PFSK-1 (cell line): ENCODE measurements around the gene GLP1R.

Experiments
- FOXP2 ChIP-seq: optimal IDR thresholded peaks from 2 replicates; pipeline ENCODE3; 2011; ENCODE audit warnings: borderline replicate concordance, control low read depth, inconsistent platforms; ENCODE audit not compliant: insufficient read depth; ENCODE audit errors: extremely low read length, extremely low read depth
- POLR2AphosphoS5 ChIP-seq: IDR thresholded peaks from 2 replicates; pipeline ENCODE4 v1.6.1; 2012; ENCODE audit warnings: low read depth, mild to moderate bottlenecking, control low read depth, low read length, moderate library complexity
- REST ChIP-seq, 2 experiments: IDR thresholded peaks; 2 replicates each; pipeline versions ENCODE4 v1.6.1 to v1.8.0; 2011 to 2012; ENCODE audit warnings: low read depth in 2 of 2, low read length in 2 of 2, control low read depth in 1 of 2, inconsistent platforms in 1 of 2, mild to moderate bottlenecking in 1 of 2, moderate library complexity in 1 of 2; ENCODE audit not compliant: insufficient read depth in 1 of 2
- SIN3A ChIP-seq: IDR thresholded peaks from 2 replicates; pipeline ENCODE4 v1.6.1; 2012; ENCODE audit warnings: mild to moderate bottlenecking, low read length, moderate library complexity, borderline replicate concordance; ENCODE audit not compliant: insufficient read depth
- TAF1 ChIP-seq: IDR thresholded peaks from 2 replicates; pipeline ENCODE4 v1.6.1; 2012; ENCODE audit warnings: low read length, control low read depth, borderline replicate concordance; ENCODE audit not compliant: insufficient read depth

Gene GLP1R

DNA sequence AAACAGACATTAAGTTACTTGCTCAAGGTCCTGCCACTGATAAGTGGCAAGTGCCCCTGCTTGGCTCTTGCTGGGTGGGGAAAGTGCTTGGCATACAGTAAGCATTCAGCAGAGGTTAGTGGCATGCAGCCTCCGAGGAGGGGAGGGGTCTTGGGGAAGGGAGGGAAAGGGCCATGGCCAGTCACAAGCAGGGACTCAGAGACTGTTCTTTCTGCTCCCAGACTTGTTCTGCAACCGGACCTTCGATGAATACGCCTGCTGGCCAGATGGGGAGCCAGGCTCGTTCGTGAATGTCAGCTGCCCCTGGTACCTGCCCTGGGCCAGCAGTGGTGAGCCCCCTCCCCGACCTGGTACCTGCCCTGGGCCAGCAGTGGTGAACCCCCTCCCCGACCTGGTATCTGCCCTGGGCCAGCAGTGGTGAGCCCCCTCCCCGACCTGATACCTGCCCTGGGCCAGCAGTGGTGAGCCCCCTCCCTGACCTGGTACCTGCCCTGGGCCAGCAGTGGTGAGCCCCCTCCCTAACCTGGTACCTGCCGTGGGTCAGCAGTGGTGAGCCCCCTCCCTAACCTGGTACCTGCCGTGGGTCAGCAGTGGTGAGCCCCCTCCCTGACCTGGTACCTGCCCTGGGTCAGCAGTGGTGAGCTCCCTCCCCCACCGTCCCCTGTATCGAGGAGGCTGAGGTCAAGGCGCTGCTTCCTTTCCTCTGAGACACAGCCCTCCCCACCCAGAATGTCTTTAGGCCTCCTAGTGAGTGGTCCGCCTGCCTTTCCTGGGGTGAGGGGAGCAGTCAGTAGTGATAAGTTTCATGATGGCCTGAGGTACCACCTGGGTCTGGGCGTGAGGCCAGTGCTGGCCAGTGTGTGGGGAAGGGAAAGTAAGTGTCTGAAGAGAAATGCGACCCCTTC, 8.9 kb downstream of the GLP1R start:
- no peak for TF ChIP-seq SIN3A
- TF ChIP-seq FOXP2: no peak
- no peak for TF ChIP-seq POLR2AphosphoS5
- TF ChIP-seq REST (IDR thresholded peaks at IDR 0.05; ENCODE audit: insufficient read depth in 1 of 2, low read depth in 2 of 2, low read length in 2 of 2): no peak

DNA sequence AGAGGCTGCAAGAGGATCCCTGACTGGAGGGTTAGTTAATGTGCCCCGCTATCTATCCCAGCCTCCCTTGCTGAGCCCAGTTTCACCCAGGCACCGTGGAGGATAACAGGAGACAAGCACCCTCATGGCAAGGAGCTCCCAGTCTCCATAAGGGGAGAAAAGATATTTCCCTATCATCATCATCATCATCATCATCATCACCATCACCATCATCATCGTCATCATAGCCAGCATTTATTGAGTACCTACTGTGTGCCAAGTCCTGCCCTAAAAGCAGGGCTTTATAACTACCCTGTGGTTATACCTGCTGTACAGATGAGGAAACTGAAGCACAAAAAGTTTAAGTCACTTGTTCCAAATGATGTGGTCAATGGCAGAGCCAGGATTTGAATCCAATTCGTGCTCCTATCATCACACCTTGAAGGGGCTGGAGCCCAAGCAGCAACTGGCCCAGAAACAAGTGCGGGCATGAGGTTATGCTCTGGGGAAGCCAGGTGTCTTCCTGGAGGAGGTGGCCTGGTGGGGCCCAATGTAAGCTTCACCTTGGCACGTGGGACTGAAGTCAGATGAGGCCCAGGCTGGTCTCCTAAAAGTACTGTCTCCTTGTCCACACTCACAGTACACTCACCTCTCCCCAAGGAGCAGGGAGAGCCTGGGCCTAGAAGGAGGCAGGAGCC, 10.0 kb downstream of the GLP1R start:
- TF ChIP-seq POLR2AphosphoS5 (no peak), SIN3A (no peak), REST (IDR thresholded peaks at IDR 0.05; ENCODE audit: insufficient read depth in 1 of 2, low read depth in 2 of 2, low read length in 2 of 2) (no peak), FOXP2 (no peak), TAF1 (no peak)

DNA sequence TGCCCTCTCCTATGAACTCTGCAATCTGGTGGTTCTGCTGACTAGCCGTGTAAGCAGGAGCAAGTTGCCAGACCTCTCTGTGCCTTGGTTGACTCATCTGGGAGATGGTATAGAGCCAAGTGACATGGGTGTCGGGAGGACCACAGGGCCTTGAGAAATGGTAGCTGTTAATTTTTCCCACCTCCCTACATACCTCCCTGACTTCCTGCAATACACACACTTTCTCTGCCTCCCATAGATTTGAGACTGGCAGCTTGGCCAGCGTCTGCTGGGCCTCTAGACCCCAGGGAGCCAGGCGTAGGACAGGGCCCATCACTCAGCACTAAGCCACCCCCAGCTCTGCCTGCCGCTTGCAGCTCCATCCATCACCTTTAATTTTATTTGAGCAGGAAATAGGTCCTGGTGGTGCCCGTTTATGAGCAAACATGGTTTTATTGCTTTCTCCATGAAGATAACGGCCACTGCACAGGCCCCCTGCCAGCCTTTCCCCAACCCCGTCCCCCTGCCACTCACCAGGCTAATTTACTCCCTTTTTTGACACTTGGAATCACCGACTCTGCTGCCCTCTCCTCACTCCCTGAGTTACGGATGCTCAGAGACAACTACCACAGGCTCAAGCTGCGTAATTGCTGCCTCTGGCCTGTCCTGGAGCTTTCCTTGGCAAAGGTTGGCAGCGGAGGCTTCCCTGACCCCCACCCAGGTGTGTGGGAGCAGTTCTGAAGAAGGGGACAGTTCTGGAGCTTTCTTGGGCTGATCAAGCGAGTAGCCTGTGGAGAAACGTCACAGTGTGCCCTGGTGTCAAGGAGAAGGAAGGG, 11.1 kb downstream of the GLP1R start:
- TF ChIP-seq TAF1 (no peak), POLR2AphosphoS5 (no peak), FOXP2 (no peak), SIN3A (no peak), REST (IDR thresholded peaks at IDR 0.05; ENCODE audit: insufficient read depth in 1 of 2, low read depth in 2 of 2, low read length in 2 of 2) (no peak)

DNA sequence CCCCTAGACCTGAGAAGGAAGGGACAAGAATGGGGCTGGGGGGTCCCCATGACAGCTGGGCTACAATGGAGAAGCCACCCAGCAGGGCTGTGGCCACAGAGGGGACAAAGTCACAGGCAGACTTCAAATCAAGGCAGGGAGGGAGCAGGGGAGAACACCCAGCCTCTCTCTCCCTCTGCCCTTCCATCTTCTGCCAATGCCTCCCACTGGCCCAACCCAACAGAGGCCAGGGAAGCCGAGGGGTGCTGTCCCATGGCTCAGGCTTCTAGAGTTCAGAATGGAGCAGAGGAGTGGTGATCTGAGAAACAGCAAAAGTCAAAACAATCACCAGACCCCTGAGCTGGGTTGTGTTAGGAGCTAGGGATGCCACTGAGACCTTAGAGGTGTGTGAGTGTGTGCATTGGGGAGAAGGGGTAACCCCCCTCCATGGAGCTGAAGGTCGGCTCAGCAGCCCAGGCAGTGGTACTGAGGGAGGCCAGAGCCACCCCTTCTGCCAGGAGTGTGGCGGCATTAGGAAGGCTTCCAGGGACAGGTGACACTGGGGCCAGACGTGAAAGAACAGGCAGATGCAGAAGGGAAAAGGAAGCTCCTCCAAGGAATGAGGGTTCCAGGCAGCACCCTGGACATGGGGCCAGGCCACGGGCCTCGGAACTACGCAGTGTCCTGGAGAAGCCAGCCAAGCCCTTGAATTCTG, 12.0 kb downstream of the GLP1R start:
- TF ChIP-seq REST (IDR thresholded peaks at IDR 0.05; ENCODE audit: insufficient read depth in 1 of 2, low read depth in 2 of 2, low read length in 2 of 2) (no peak), SIN3A (no peak), TAF1 (no peak), POLR2AphosphoS5 (no peak)
